Panc1 (cell line): ENCODE measurements around the gene TMEM38A. TPM values are rescaled to one million over a fixed set of nuclear protein-coding genes. Genes with fewer than 3 reads are reported as not detected.

Source experiments
- ATAC-seq: fragments of 200-7000 bp; cut with Tn5 transposase; 2 replicates; pipeline ENCODE4 v1.9.1; 2020; ENCODE audit warnings: mild to moderate bottlenecking, moderate library complexity
- BruUV-seq: library from RNA; stranded (reverse); fragments of 400-500 nt; replicated peaks from 2 replicates; lab custom pipeline; 2021; lab: Mats Ljungman, UMichigan
- CTCF ChIA-PET: fragments of 300-600 bp; sonication (Branson Sonifier 250); formaldehyde crosslinking; loops from one replicate; lab custom pipeline; 2022; ENCODE audit warnings: antibody characterized with exemption; lab: Charles Lee
- POLR2A ChIA-PET: fragments of 300-600 bp; sonication (Branson Sonifier 250); formaldehyde crosslinking; loops from one replicate; lab custom pipeline; 2022; ENCODE audit warnings: antibody characterized with exemption; lab: Charles Lee
- DNase-seq: peaks from one replicate; pipeline ENCODE4 v3.0.0-alpha.2; 2010; ENCODE audit warnings: low read depth, low spot score
- H3K27ac ChIP-seq: 2 replicates; pipeline ENCODE4 v1.5.1; 2011; ENCODE audit warnings: mild to moderate bottlenecking, low read length, inconsistent platforms
- H3K27me3 ChIP-seq: fragments of 200-500 bp; sonication (Bioruptor generic); 2 replicates; pipeline ENCODE4 v1.6.0; 2014; ENCODE audit warnings: low read length, inconsistent platforms; ENCODE audit not compliant: control insufficient read depth, insufficient read depth
- H3K36me3 ChIP-seq: fragments of 200-500 bp; sonication (Bioruptor generic); 2 replicates; pipeline ENCODE4 v1.5.1; 2014; ENCODE audit warnings: inconsistent platforms, mild to moderate bottlenecking, low read length, moderate library complexity; ENCODE audit not compliant: control insufficient read depth, insufficient read depth
- H3K4me1 ChIP-seq: 2 replicates; pipeline ENCODE4 v1.5.1; 2011; ENCODE audit warnings: inconsistent platforms, mild to moderate bottlenecking, low read length, moderate library complexity; ENCODE audit not compliant: control insufficient read depth, insufficient read depth
- H3K4me3 ChIP-seq, 2 experiments: 2 replicates each; pipeline ENCODE4 v1.5.1; 2011 to 2012; ENCODE audit warnings: low read depth in 2 of 2, low read length in 2 of 2, mild to moderate bottlenecking in 2 of 2, inconsistent platforms in 1 of 2, moderate library complexity in 1 of 2
- H3K9me3 ChIP-seq: fragments of 200-500 bp; sonication (Bioruptor generic); 2 replicates; pipeline ENCODE4 v1.5.1; 2014; ENCODE audit warnings: low read depth, mild to moderate bottlenecking, inconsistent platforms, low read length, moderate library complexity; ENCODE audit not compliant: control insufficient read depth, insufficient read depth
- CTCF ChIP-seq: fragments of 450-650 bp; IDR thresholded peaks from 2 replicates; pipeline ENCODE4 v1.5.1; 2017; ENCODE audit warnings: mild to moderate bottlenecking
- POLR2AphosphoS5 ChIP-seq: IDR thresholded peaks from 2 replicates; pipeline ENCODE4 v1.6.1; 2012; ENCODE audit warnings: mild to moderate bottlenecking, low read depth, low read length, moderate library complexity
- REST ChIP-seq, 2 experiments: IDR thresholded peaks; 2 replicates each; pipeline ENCODE4 v1.6.1; 2011 to 2012; ENCODE audit warnings: low read depth in 2 of 2, control low read depth in 1 of 2, low read length in 1 of 2, mild to moderate bottlenecking in 1 of 2, moderate library complexity in 1 of 2; ENCODE audit not compliant: insufficient read depth in 1 of 2
- SIN3A ChIP-seq: IDR thresholded peaks from 2 replicates; pipeline ENCODE4 v1.6.1; 2012; ENCODE audit warnings: low read depth, mild to moderate bottlenecking, low read length, moderate library complexity, borderline replicate concordance; ENCODE audit not compliant: insufficient read depth
- TCF7L2 ChIP-seq: IDR thresholded peaks from 2 replicates; pipeline ENCODE4 v1.6.1; 2011; ENCODE audit warnings: mild to moderate bottlenecking, low read depth, low read length, inconsistent platforms
- in situ Hi-C: cut with HindIII; loops from 2 replicates; pipeline ENCODE4 v1.10.0; 2016; ENCODE audit warnings: low sequenced_read_pairs, low pct_unique_long_range_greater_than_20kb
- intact Hi-C: fragments of 100-400 bp; cut with micrococcal nuclease; formaldehyde crosslinking; loops from one replicate; pipeline ENCODE4 v1.10.0; 2022; ENCODE audit not compliant: unreplicated experiment
- total RNA-seq: library from RNA; stranded (reverse); gene quantifications from one replicate; pipeline ENCODE4 v1.2.1, GENCODE V29; 2021; ENCODE audit not compliant: unreplicated experiment

TMEM38A gene
- total RNA-seq, 1 experiment from 2014 or later: 8.4 TPM

DNA sequence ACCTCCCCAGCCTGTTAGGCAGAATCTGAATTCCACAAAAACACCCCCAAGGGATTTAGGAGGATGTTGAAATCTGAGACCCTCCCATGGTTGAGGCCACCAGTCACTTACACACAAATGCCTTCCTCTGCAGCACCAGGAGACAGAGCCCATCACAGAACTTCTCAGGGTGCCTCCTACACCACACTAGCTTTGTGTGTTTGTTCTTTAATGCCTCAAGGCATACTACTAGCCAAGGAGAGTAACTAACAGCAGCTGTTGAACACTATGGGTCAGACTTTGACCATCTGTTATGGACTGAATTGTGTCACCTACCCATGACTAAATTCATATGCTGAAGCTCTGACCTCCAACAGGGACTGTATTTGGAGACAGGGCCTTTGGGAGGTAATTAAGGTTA, 23.4 kb upstream of the TMEM38A start:
- POLR2A ChIA-PET: no interaction called here
- CTCF ChIA-PET: no interaction called here

GRCh38 chr19:16638666-16639065, 22.3 kb upstream of the TMEM38A start:
- ATAC-seq: no peak

More for the DNA sequence above, 23.4 kb upstream of the TMEM38A start:
- Histone ChIP-seq H3K4me1 (no peaks in the 10 kb centered on the region), H3K36me3 (no peaks in the 10 kb centered on the region; the same call in 1 of the 2 replicates), H3K27me3 (no peaks in the 10 kb centered on the region), H3K4me3 (no peak overlapping the region), H3K9me3 (no peaks in the 10 kb centered on the region), H3K27ac (no peak overlapping the region)
- in situ Hi-C loops: no loop called here
- ATAC-seq: no peak
- intact Hi-C loops: no loop called here
- TF ChIP-seq CTCF (no peak), REST (IDR thresholded peaks at IDR 0.05; ENCODE audit: insufficient read depth in 1 of 2, low read depth in 2 of 2, low read length in 1 of 2) (no peak), TCF7L2 (no peak), SIN3A (no peak), POLR2AphosphoS5 (no peak)
- DNase-seq: no peak
- no TSS peak for BruUV-seq

More at GRCh38 chr19:16638666-16639065, 22.3 kb upstream of the TMEM38A start:
- H3K27me3 ChIP-seq: no peaks in the 10 kb centered on the region
- no peak overlapping the region for H3K27ac ChIP-seq
- H3K9me3 ChIP-seq: no peaks in the 10 kb centered on the region
- TF ChIP-seq POLR2AphosphoS5: no peak
- no peak for TF ChIP-seq CTCF
- TF ChIP-seq TCF7L2: no peak
- no peak for TF ChIP-seq SIN3A
- TF ChIP-seq REST (IDR thresholded peaks at IDR 0.05; ENCODE audit: insufficient read depth in 1 of 2, low read depth in 2 of 2, low read length in 1 of 2): no peak
- H3K36me3 ChIP-seq: no peaks in the 10 kb centered on the region; the same call in 1 of the 2 replicates
- no peak overlapping the region for H3K4me3 ChIP-seq
- intact Hi-C loops (no loop called here), in situ Hi-C loops (no loop called here)
- no peak for DNase-seq
- POLR2A ChIA-PET: interaction anchor here (1.3 kb wide), 1 partner anchor 256 kb away, joined by 4 read pairs; no protein-coding TSS in a partner anchor
- CTCF ChIA-PET: no interaction called here
- no TSS peak for BruUV-seq
- no peaks in the 10 kb centered on the region for H3K4me1 ChIP-seq
